OCI-LY7 (cell line): ENCODE results near the gene NCBP2.

Source experiments
- CTCF ChIP-seq: fragments of 200-600 bp; sonication (generic); conservative IDR thresholded peaks from 2 replicates; pipeline ENCODE4 v1.5.1; 2014; ENCODE audit warnings: mild to moderate bottlenecking, antibody characterized with exemption, low read length, moderate library complexity, mixed read lengths
- EZH2phosphoT487 ChIP-seq: fragments of 200-600 bp; sonication (generic); IDR thresholded peaks from 2 replicates; pipeline ENCODE4 v1.6.1; 2018; ENCODE audit warnings: low read depth, borderline replicate concordance, mild to moderate bottlenecking, mixed run types, antibody characterized with exemption, low read length, moderate library complexity, mixed read lengths

- TF ChIP-seq CTCF (no peak), EZH2phosphoT487 (no peak)
These were observed 568 bp upstream of the NCBP2 start for GRCh38 chr3:196942915-196943277.
